ENCODE results near the gene HBG2.
"Not testable (repeated sequence)": the region's sequence is repeated elsewhere in the genome, so short reads cannot be mapped to it uniquely, and the experiment has no call there.

The HBG2 gene

GRCh38 chr11:5254646-5255413 is at the start of gene HBG2:
Gene HBG2, minus strand, starts transcription at chr11:5254781. Its CDS starts 53 bp downstream, at chr11:5254728.
- DNase-seq (ENCODE audit: low read depth in 2 of 2), result not testable (repeated sequence)

GRCh38 chr11:5304046-5304445 is 49.5 kb upstream of the HBG2 start:
- DNase-seq (ENCODE audit: low read depth in 2 of 2), result no peak

GRCh38 chr11:5303626-5304025 is 49.0 kb upstream of the HBG2 start:
- no peak for DNase-seq (ENCODE audit: low read depth in 2 of 2)

- DNase-seq (ENCODE audit: low read depth in 2 of 2), result no peak
Observed at GRCh38 chr11:5301846-5302245, 47.3 kb upstream of the HBG2 start, which contains the start of gene OR51B4. Gene OR51B4, minus strand, starts transcription at chr11:5301946. Its CDS starts 0 bp downstream, at chr11:5301946.

DNA sequence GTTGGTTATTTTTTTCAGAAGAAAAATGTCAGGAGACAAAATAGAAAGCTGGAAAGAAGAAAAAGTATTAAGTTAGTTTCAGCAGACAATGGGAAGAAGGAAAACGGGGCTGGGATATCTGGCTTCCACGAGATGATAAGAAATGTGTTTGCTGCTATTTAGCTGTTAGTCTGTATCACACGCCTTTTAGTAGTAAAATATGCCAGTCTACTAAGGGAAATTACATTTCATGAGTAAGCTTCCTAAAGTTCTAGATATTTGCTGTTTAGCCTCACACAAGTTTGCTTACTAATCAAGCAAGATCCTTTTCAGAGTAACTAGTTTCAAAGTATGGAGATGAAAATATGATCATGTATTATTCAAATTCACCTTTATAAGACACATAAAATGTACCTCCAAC is 45.7 kb upstream of the HBG2 start:
- no peak for DNase-seq (ENCODE audit: low read depth in 2 of 2)

DNA sequence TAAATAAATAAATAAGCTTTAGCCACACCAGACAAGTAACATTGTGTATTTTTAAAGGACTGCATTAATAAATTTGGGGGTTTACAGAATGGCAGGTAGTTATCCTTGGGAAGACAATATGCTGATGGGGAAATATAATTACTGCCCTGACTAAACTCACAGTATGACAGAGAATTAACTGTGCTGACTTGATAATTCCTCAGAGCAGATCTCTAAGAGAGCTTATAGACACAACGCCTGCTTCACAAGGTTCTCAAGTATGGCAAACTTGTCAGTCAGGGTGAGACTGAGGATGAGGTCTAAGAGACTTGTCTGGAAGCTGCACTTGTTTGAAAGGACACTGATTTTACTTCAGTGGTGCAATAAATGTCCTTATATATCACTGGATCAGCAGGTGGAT is 43.9 kb upstream of the HBG2 start:
- DNase-seq (ENCODE audit: low read depth in 2 of 2), result no peak

GRCh38 chr11:5297721-5298323 is 43.2 kb upstream of the HBG2 start:
- DNase-seq (ENCODE audit: low read depth in 2 of 2), result no peak

DNA sequence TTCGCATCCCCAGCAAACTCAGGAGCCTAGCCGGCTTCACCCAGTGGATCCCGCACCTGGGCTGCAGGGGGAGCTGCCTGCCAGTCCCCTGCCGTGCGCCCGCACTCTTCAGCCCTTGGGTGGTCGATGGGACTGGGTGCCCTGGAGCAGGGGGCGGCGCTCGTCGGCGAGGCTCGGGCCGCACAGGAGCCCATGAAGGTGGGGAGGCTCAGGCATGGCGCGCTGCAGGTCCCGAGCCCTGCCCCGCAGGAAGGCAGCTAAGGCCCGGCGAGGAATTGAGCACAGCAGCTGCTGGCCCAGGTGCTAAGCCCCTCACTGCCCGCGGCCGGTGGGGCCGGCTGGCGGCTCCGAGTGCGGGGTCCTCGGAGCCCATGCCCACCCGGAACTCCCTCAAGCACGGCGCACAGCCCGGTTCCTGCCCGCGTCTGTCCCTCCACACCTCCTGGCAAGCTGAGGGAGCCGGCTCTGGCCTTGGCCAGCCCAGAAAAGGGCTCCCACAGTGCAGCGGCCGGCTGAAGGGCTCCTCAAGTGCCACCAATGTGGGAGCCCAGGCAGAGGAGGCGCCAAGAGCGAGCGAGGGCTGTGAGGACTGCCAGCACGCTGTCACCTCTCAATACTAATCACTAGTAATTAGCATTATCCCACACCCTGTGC is 39.9 kb upstream of the HBG2 start:
- not testable (repeated sequence) for DNase-seq (ENCODE audit: low read depth in 2 of 2)

DNA sequence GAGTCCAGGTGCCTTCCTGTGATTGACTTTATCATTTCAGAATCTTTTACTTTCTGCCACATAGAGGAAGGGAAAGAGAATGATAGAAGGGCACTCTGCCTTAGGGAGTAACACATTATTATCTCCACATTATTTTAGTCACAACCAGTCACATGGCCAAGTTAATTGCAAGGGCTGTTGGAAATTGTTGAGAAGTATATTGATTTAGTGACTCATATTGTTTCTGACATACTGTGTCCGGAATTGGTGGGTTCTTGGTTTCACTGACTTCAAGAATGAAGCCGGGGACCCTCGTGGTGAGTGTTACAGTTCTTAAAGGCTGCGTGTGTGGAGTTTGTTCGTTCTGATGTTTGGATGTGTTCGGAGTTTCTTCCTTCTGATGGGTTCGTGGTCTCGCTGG is 38.4 kb upstream of the HBG2 start:
- DNase-seq (ENCODE audit: low read depth in 2 of 2), result no peak

- DNase-seq (ENCODE audit: low read depth in 2 of 2), result no peak
Observed at GRCh38 chr11:5291207-5291838, 36.7 kb upstream of the HBG2 start.

- DNase-seq (ENCODE audit: low read depth in 2 of 2), result no peak
Observed at GRCh38 chr11:5290106-5290505, 35.5 kb upstream of the HBG2 start.

- DNase-seq (ENCODE audit: low read depth in 2 of 2), result no peak
Observed at GRCh38 chr11:5289696-5290095, 35.1 kb upstream of the HBG2 start.

GRCh38 chr11:5288906-5289550 is 34.4 kb upstream of the HBG2 start:
- no peak for DNase-seq (ENCODE audit: low read depth in 2 of 2)

GRCh38 chr11:5288108-5288905 is 33.7 kb upstream of the HBG2 start:
- no peak for DNase-seq (ENCODE audit: low read depth in 2 of 2)

DNA sequence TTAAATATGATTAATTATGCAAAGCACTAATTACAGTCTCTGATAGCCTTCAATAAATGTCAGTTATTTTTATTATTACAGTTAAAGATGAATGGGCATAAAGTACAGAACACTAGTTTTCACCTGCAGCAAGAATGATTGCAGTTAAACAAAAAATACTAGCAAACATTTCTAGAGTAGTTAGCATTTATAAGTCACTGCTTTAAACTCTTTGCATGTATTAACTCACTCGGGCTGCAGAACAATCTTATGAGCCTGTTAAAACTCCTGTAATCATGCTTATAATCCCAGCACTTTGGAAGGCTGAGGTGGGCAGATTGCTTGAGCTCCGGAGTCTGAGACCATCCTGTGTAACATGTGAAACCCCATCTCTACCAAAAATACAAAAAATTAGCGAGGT is 32.3 kb upstream of the HBG2 start:
- DNase-seq (ENCODE audit: low read depth in 2 of 2), result no peak

GRCh38 chr11:5286351-5286750 is 31.8 kb upstream of the HBG2 start:
- no peak for DNase-seq (ENCODE audit: low read depth in 2 of 2)

- DNase-seq (ENCODE audit: low read depth in 2 of 2), result no peak
Observed at GRCh38 chr11:5285703-5286340, 31.2 kb upstream of the HBG2 start.

GRCh38 chr11:5284637-5285036 is 30.1 kb upstream of the HBG2 start:
- DNase-seq (ENCODE audit: low read depth in 2 of 2), result no peak

DNA sequence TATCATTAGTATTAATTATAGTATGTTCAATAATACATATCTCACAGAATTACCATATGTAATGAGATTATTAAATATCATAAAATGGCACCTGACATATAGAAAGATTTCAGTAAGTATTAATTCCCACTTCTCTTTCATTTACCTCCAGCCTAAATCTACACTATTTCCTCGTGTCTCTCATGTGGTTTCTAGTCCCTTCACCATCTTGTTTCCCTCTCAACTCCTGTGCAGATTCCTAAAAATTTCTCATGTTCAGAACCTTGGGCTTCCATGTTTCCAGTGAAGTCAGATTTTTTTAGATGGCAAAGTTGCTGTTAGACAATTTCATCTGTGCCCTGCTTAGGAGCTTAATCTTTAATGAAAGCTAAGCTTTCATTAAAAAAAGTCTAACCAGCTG is 29.3 kb upstream of the HBG2 start:
- DNase-seq (ENCODE audit: low read depth in 2 of 2), result no peak

GRCh38 chr11:5283086-5283485 is 28.5 kb upstream of the HBG2 start:
- DNase-seq (ENCODE audit: low read depth in 2 of 2), result no peak

DNA sequence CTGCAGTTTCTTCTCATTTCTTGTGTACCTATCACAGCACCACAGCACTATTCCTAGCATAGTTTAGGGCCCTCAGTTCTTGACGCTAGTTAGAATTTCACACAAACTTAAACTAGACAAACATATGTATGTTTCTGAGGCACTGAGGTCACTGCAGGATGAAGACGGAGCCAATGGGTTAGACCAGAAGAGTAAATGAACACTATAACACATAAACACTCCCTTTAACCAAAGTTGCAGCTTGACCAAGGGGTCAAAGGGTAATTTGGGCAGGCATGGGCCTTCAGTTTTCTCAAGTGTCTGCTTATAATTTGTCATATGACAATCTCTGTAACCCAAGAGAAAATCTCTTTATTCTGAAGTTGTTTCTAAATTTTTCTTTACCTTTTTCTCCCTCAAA is 28.0 kb upstream of the HBG2 start:
- no peak for DNase-seq (ENCODE audit: low read depth in 2 of 2)

Measured in stimulated activated CD4-positive, alpha-beta T cell treated with anti-CD3 and anti-CD28 coated beads, Interleukin-1b, Interleukin-23, amount 100 ng/mL, for 1 hour (primary cell).